PC-9 (cell line): Measurements from ENCODE around the gene PSMC3IP.

Experiments
- CTCF ChIP-seq: fragments of 200-600 bp; sonication (generic); conservative IDR thresholded peaks from 2 replicates; pipeline ENCODE4 v1.6.1; 2017; ENCODE audit warnings: mixed run types, antibody characterized with exemption, mild to moderate bottlenecking, moderate library complexity
- EZH2 ChIP-seq: fragments of 200-600 bp; sonication (generic); IDR thresholded peaks from 2 replicates; pipeline ENCODE4 v1.8.0; 2017; ENCODE audit warnings: antibody characterized with exemption, low read depth

GRCh38 chr17:42548070-42548837 is 29.3 kb downstream of the PSMC3IP start:
- TF ChIP-seq CTCF: 0 out of 2 replicates have a peak, but pooled peaks have one; percentile 30
- no peak for TF ChIP-seq EZH2
